Measurements from ENCODE around the gene CLPTM1. TPM values are rescaled to one million over a fixed set of nuclear protein-coding genes. Genes with fewer than 3 reads are reported as not detected.

The CLPTM1 gene
- total RNA-seq, 1 experiment from 2014 or later: 44.9 TPM

- H3K79me2 ChIP-seq (ENCODE audit: low read length): peaks cover 32% of the 10 kb centered on the region
- no peak for ATAC-seq
- DNase-seq: no peak
- H3K9me2 ChIP-seq (replicated peaks; ENCODE audit: low read length): no peaks in the 10 kb centered on the region
- H3K27me3 ChIP-seq (ENCODE audit: low read length): no peaks in the 10 kb centered on the region
- H3K4me2 ChIP-seq (ENCODE audit: low read length): no peak overlapping the region
- ChIA-PET POLR2A (ENCODE audit: unreplicated experiment) (no interaction called here), CTCF (no interaction called here)
- no peak overlapping the region for H3K9ac ChIP-seq (ENCODE audit: low read length)
- no TSS peak for BruUV-seq (replicated peaks)
- H3K36me3 ChIP-seq (ENCODE audit: low read depth, low read length): peaks cover 5% of the 10 kb centered on the region
- H3K27ac ChIP-seq (ENCODE audit: low read length): no peak overlapping the region
- no peak overlapping the region for H3K4me3 ChIP-seq (ENCODE audit: low read length)
- intact Hi-C loops (cut with micrococcal nuclease): no loop called here
- H3F3A ChIP-seq (ENCODE audit: low read length, unreplicated experiment): no peaks in the 10 kb centered on the region
- H3K4me1 ChIP-seq (ENCODE audit: insufficient read depth, low read length): peaks cover 9% of the 10 kb centered on the region
- H2AFZ ChIP-seq (ENCODE audit: low read length): no peak overlapping the region
- H4K20me1 ChIP-seq (ENCODE audit: low read length): peaks cover 13% of the 10 kb centered on the region
- no peaks in the 10 kb centered on the region for H3K9me3 ChIP-seq (ENCODE audit: low read length)
- TF ChIP-seq EZH2 (IDR thresholded peaks at IDR 0.05; ENCODE audit: low read length, unreplicated experiment) (no peak), EZH2phosphoT487 (IDR thresholded peaks at IDR 0.05; ENCODE audit: borderline replicate concordance, low read length) (no peak)
- TF ChIP-seq, protein P1, sequence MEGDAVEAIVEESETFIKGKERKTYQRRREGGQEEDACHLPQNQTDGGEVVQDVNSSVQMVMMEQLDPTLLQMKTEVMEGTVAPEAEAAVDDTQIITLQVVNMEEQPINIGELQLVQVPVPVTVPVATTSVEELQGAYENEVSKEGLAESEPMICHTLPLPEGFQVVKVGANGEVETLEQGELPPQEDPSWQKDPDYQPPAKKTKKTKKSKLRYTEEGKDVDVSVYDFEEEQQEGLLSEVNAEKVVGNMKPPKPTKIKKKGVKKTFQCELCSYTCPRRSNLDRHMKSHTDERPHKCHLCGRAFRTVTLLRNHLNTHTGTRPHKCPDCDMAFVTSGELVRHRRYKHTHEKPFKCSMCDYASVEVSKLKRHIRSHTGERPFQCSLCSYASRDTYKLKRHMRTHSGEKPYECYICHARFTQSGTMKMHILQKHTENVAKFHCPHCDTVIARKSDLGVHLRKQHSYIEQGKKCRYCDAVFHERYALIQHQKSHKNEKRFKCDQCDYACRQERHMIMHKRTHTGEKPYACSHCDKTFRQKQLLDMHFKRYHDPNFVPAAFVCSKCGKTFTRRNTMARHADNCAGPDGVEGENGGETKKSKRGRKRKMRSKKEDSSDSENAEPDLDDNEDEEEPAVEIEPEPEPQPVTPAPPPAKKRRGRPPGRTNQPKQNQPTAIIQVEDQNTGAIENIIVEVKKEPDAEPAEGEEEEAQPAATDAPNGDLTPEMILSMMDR (conservative IDR thresholded peaks at IDR 0.05; ENCODE audit: low read depth, low read length): no peak
Measured at GRCh38 chr19:45037393-45038169, 82.4 kb downstream of the CLPTM1 start.

- intact Hi-C loops (cut with micrococcal nuclease): no loop called here
- Histone ChIP-seq H3K4me2 (ENCODE audit: low read length) (peak within 1 kb of the TSS; percentile 95), H2AFZ (ENCODE audit: low read length) (peak within 1 kb of the TSS; percentile 70), H4K20me1 (ENCODE audit: low read length) (peaks cover 13% of the 10 kb centered on the region), H3K9ac (ENCODE audit: low read length) (peak within 1 kb of the TSS; percentile 96), H3K27me3 (ENCODE audit: low read length) (no peaks in the 10 kb centered on the region), H3K36me3 (ENCODE audit: low read depth, low read length) (peaks cover 5% of the 10 kb centered on the region), H3K4me3 (ENCODE audit: low read length) (peak within 1 kb of the TSS; percentile 94), H3F3A (ENCODE audit: low read length, unreplicated experiment) (no peaks in the 10 kb centered on the region), H3K79me2 (ENCODE audit: low read length) (peaks cover 43% of the 10 kb centered on the region), H3K4me1 (ENCODE audit: insufficient read depth, low read length) (peaks cover 9% of the 10 kb centered on the region), H3K9me3 (ENCODE audit: low read length) (no peaks in the 10 kb centered on the region), H3K27ac (ENCODE audit: low read length) (peak within 1 kb of the TSS; percentile 78), H3K9me2 (replicated peaks; ENCODE audit: low read length) (no peaks in the 10 kb centered on the region)
- CTCF ChIA-PET: interaction anchor here (0.6 to 1.2 kb wide), 5 partner anchors 21 to 135 kb away, joined by 3 to 9 read pairs (median 3); no protein-coding TSS in a partner anchor
- no TSS peak for BruUV-seq (replicated peaks)
- TF ChIP-seq EZH2 (IDR thresholded peaks at IDR 0.05; ENCODE audit: low read length, unreplicated experiment) (no peak), EZH2phosphoT487 (IDR thresholded peaks at IDR 0.05; ENCODE audit: borderline replicate concordance, low read length) (no peak)
- TF ChIP-seq, protein P1 (conservative IDR thresholded peaks at IDR 0.05; ENCODE audit: low read depth, low read length): no peak
- DNase-seq (peak; percentile 82), ATAC-seq (peak; percentile 95)
- POLR2A ChIA-PET (ENCODE audit: unreplicated experiment): interaction anchor here (0.6 to 0.7 kb wide), 3 partner anchors 12 to 290 kb away, joined by 3 to 11 read pairs (median 4); no protein-coding TSS in a partner anchor
Measured at GRCh38 chr19:45038931-45039893, 84.0 kb downstream of the CLPTM1 start, which contains the start of gene CLASRP. CLASRP (plus strand) TSS chr19:45039045; CDS start chr19:45040213, 1,168 bp downstream.

All from PC-3 (cell line).